OCI-LY3 (cell line): ENCODE results near the gene SAMD4B.

ENCODE experiments used
- H2AFZ ChIP-seq: fragments of 200-600, 300-600 bp; shearing (Covaris generic); 2 replicates; pipeline ENCODE4 v1.6.0; 2014; ENCODE audit warnings: antibody characterized with exemption, low read depth, low read length
- H3K27ac ChIP-seq: fragments of 200-600, 300-600 bp; sonication (generic); 2 replicates; pipeline ENCODE4 v1.5.1; 2014; ENCODE audit warnings: mild to moderate bottlenecking, low read length, moderate library complexity, mixed read lengths
- H3K27me3 ChIP-seq: fragments of 200-600, 300-600 bp; sonication (generic); 2 replicates; pipeline ENCODE4 v1.6.1; 2014; ENCODE audit warnings: low read depth, low read length, mixed read lengths
- H3K36me3 ChIP-seq: fragments of 200-600, 300-600 bp; sonication (generic); replicated peaks from 2 replicates; pipeline ENCODE3; 2014; ENCODE audit warnings: low read depth, low read length, mixed read lengths
- H3K4me1 ChIP-seq: fragments of 300-600, 200-600 bp; sonication (generic); 2 replicates; pipeline ENCODE4 v1.6.1; 2014; ENCODE audit warnings: low read length, mixed read lengths
- H3K4me2 ChIP-seq: fragments of 200-600, 300-600 bp; sonication (generic); 2 replicates; pipeline ENCODE4 v1.6.1; 2014; ENCODE audit warnings: low read length, mixed read lengths
- H3K4me3 ChIP-seq: fragments of 300-600, 200-600 bp; sonication (generic); 2 replicates; pipeline ENCODE4 v1.5.1; 2014; ENCODE audit warnings: antibody characterized with exemption, mild to moderate bottlenecking, low read length, moderate library complexity
- H3K79me2 ChIP-seq: fragments of 300-600, 200-600 bp; shearing (Covaris generic); 2 replicates; pipeline ENCODE4 v1.6.1; 2014; ENCODE audit warnings: mild to moderate bottlenecking, low read length, mixed read lengths
- H3K9ac ChIP-seq: fragments of 300-600, 200-600 bp; shearing (Covaris generic); 2 replicates; pipeline ENCODE4 v1.6.0; 2014; ENCODE audit warnings: mild to moderate bottlenecking, low read length, moderate library complexity
- H3K9me3 ChIP-seq: fragments of 200-600, 300-600 bp; shearing (Covaris generic); 2 replicates; pipeline ENCODE4 v1.6.1; 2014; ENCODE audit warnings: low read length, mixed read lengths; ENCODE audit not compliant: insufficient read depth
- H4K20me1 ChIP-seq: fragments of 200-600, 300-600 bp; sonication (generic); 2 replicates; pipeline ENCODE4 v1.6.1; 2016; ENCODE audit warnings: low read length, mixed read lengths; ENCODE audit not compliant: insufficient read depth
- CTCF ChIP-seq: fragments of 200-600, 300-600 bp; sonication (generic); IDR thresholded peaks from 2 replicates; pipeline ENCODE4 v1.5.1; 2014; ENCODE audit warnings: antibody characterized with exemption, low read length, low read depth
- EZH2phosphoT487 ChIP-seq: fragments of 200-600 bp; shearing (Covaris generic); IDR thresholded peaks from 2 replicates; pipeline ENCODE4 v1.6.1; 2018; ENCODE audit warnings: antibody characterized with exemption, mixed run types, low read depth

SAMD4B gene

GRCh38 chr19:39412867-39413271, 70.6 kb downstream of the SAMD4B start:
- Histone ChIP-seq H3K4me1 (peaks cover 28% of the 10 kb centered on the region), H3K27me3 (no peaks in the 10 kb centered on the region), H4K20me1 (peaks cover 17% of the 10 kb centered on the region), H3K36me3 (peaks cover 29% of the 10 kb centered on the region), H2AFZ (peak overlapping the region; percentile 62), H3K27ac (peak overlapping the region; percentile 81), H3K4me2 (peak overlapping the region; percentile 80), H3K79me2 (peaks cover 43% of the 10 kb centered on the region), H3K9me3 (no peaks in the 10 kb centered on the region), H3K4me3 (peak overlapping the region; percentile 95), H3K9ac (peak overlapping the region; percentile 100)
- TF ChIP-seq CTCF: no peak; the same call in 1 of the 2 replicates
- no peak for TF ChIP-seq EZH2phosphoT487

GRCh38 chr19:39413272-39413910, 71.2 kb downstream of the SAMD4B start:
- H4K20me1 ChIP-seq: peaks cover 12% of the 10 kb centered on the region
- peak overlapping the region; percentile 95 for H3K4me3 ChIP-seq
- peak overlapping the region; percentile 100 for H3K9ac ChIP-seq
- peaks cover 38% of the 10 kb centered on the region for H3K79me2 ChIP-seq
- peaks cover 26% of the 10 kb centered on the region for H3K36me3 ChIP-seq
- no peaks in the 10 kb centered on the region for H3K9me3 ChIP-seq
- peaks cover 28% of the 10 kb centered on the region for H3K4me1 ChIP-seq
- H2AFZ ChIP-seq: peak overlapping the region; percentile 62
- no peaks in the 10 kb centered on the region for H3K27me3 ChIP-seq
- peak overlapping the region; percentile 81 for H3K27ac ChIP-seq
- peak overlapping the region; percentile 80 for H3K4me2 ChIP-seq
- no peak for TF ChIP-seq EZH2phosphoT487
- TF ChIP-seq CTCF: no peak

DNA sequence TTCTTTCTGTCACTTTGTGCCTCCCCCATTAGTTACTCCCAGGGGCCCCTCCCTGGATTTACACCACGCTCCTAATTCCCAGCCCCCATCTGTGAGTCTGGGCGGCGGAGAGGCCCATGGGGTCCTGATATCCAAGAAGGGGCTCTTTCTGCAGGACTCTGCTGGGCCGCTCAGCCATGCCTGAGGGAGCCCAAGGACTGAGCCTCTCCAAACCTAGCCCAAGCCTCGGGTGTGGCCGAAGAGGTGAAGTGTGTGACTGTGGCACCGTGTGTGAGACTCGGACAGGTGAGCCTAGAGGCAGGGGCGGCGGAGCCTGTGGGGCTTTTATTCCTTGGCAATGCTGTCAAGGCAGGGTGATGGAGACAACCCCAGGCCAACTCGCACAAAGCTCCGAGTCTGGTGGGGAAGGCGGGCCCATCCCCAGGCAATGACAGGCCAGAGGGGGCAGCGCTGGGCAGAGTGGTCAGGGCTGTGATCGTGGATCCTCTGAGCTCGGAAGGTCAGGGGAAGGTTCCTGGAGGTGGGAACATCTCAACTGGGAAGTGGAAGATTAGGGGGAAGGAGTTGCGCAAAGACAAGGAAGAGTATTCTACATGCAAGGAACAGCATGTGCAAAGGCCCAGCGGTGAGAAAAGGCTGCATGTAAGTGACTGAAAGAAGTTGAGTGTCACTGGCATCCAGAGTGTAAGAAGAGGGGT, 71.8 kb downstream of the SAMD4B start:
- Histone ChIP-seq H4K20me1 (peaks cover 7% of the 10 kb centered on the region; the same call in 1 of the 2 replicates), H3K9me3 (no peaks in the 10 kb centered on the region), H3K27me3 (no peaks in the 10 kb centered on the region), H3K9ac (peak overlapping the region; percentile 100), H3K27ac (peak overlapping the region; percentile 81; the same call in 1 of the 2 replicates), H3K4me3 (peak overlapping the region; percentile 95), H3K36me3 (peaks cover 27% of the 10 kb centered on the region), H3K4me1 (peaks cover 28% of the 10 kb centered on the region), H2AFZ (no peak overlapping the region), H3K79me2 (peaks cover 32% of the 10 kb centered on the region), H3K4me2 (peak overlapping the region; percentile 80)
- TF ChIP-seq CTCF: peak; percentile 31
- no peak for TF ChIP-seq EZH2phosphoT487
